Hematopoietic multipotent progenitor cell treated with erythropoietin and hydrocortisone succinate and interleukin-3 and kit ligand, for 17 days (in vitro differentiated cells): Measurements from ENCODE around the gene CDC42EP5.

Source experiments
- DNase-seq: peaks from one replicate; pipeline ENCODE4 v3.0.0-alpha.2; 2015; ENCODE audit warnings: low spot score

CDC42EP5 gene

DNA sequence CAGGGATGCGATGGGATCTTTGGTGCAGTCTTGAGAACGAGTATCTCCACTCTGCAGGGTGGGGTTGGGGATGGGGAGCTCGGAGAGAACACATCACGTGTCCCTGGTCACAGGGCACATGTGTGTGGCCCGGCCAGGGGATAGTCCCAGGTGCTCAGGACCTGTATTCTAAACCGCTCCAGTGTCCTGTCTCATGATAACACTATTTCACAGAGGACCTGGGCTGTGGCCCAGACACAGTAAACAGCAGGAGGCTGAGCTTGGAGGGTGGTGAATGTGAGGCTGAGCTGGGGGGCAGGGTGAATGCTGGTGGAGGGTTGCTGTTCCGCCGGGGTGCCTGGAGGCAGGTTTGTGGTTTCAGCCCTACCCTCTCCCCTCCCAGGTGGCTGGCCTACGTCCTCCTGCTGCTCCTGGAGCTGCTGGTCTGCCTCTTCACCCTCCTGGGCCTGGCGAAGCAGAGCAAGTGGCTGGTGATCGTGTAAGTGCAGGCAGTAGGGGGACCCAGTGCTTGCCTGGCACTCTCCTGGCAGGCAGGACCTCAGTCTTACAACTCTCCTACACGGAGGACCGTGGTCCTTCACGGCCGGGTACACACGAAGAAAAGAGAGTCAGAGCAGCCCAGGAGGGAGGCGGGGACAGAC, 46.7 kb downstream of the CDC42EP5 start:
- DNase-seq = no peak

DNA sequence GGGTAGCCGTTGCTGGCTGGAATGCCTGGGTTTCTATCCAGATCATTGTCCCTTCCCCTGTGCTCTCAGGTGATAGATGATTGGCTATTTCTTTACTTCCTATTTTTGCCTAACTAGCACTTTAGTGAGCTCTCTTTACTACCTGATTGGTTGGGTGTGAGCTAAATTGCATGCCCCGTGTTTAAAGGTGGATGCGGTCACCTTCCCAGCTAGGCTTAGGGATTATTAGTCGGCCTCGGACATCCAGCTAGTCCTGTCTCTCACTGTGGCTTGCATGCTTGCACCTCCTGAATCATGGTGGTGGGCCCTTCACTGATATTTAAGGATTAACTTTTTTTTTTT, 47.7 kb downstream of the CDC42EP5 start:
- DNase-seq = no peak

DNA sequence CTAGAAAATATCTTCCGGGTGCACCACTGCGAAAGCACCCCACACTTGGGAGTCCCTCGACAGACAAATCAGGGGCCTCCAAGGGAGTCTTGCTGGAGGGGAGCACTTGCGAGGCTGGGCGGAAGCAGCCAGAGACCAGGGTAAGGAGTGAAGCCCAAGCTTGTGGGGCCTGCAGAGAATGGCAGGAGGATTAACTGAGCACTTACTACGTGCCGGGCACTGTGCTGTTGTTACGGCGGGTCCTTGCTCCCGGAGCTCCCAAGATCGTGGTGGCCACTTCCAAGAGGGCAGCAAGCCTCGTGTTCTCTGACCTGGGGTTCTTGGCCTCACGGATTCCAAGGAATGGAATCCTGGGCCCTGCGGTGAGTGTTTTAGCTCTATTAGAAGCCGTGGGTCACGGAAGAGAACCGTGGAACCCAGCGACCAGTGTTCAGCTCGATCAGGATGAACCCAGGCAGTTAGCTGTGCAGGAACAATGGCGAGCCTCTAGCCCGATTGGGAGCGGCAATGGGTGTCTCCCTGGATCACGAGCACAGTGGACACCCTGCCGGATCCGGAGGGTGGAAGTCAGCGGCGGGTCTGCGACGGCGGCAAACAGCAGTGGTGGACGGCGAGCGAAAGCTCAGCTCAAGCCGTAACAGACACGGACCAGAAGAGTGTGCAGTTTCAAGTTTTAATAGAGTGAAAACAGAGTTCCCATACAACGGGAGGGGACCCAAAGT, 48.3 kb downstream of the CDC42EP5 start:
- no peak for DNase-seq

DNA sequence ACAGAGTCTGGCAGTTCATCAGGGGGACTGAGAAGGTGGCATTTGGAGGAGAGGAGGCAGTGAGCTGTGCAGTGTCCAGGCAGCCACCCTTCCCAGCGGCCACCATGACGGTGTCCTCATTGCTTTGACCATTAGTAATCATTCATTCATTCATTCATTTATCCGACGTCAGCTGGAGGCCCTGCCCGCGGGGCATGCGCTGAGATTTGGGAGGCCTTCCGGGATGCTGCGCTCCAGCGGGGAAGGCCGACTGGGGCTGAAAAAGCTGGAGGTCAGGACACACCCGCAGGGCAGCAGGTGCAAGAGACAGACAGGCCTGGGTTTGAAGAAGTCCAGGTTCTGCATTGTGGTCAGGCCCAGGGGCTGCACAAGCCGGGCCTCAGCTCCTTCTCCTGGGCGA, 48.9 kb downstream of the CDC42EP5 start:
- no peak for DNase-seq

DNA sequence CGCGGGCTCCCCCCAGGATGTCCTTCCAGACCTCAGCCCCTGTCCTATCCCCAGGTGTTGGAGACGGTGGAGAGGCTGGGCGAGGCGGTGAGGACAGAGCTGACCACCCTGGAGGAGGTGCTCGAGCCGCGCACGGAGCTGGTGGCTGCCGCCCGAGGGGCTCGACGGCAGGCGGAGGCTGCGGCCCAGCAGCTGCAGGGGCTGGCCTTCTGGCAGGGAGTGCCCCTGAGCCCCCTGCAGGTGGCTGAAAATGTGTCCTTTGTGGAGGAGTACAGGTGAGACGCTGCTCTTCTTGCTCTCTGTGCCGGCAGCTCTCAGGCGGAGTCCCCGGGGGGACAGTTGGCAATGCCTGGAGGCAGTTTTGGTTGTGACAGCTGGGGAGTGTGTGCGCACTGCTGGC, 51.0 kb downstream of the CDC42EP5 start:
- no peak for DNase-seq

DNA sequence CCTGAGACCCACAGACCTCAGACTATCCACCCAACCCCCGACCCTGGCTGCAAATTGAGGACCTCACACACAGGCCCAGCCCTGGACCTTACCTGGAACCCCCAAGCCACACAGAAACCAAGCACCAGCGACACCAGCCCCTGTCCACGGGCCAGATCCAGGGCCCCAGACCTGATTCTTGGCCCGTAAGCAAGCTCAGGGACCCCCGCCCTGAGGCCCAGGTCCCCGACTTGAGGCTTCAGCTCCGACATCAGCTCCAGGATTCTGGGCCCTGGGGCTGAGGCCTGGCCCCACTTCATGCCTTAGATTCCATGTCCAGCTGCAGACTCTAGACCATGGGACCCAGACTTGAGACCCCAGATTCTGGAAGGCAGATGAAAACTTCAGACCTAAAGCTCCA, 51.6 kb downstream of the CDC42EP5 start:
- DNase-seq = no peak

DNA sequence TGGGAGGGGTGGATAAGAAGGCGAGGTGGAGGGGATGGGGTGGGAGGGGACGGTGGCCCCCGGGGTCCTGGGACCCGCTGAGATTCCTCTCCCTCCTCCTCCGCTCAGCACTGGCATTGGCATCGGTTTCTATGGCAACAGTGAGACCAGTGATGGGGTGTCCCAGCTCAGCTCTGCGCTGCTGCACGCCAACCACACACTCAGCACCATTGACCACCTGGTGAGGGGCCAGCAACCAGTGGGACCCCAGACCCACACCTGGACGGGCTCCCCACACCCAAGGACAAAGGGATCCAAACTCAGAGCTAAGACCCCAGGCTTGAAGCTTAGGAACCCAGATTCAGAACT, 52.0 kb downstream of the CDC42EP5 start:
- DNase-seq = no peak

DNA sequence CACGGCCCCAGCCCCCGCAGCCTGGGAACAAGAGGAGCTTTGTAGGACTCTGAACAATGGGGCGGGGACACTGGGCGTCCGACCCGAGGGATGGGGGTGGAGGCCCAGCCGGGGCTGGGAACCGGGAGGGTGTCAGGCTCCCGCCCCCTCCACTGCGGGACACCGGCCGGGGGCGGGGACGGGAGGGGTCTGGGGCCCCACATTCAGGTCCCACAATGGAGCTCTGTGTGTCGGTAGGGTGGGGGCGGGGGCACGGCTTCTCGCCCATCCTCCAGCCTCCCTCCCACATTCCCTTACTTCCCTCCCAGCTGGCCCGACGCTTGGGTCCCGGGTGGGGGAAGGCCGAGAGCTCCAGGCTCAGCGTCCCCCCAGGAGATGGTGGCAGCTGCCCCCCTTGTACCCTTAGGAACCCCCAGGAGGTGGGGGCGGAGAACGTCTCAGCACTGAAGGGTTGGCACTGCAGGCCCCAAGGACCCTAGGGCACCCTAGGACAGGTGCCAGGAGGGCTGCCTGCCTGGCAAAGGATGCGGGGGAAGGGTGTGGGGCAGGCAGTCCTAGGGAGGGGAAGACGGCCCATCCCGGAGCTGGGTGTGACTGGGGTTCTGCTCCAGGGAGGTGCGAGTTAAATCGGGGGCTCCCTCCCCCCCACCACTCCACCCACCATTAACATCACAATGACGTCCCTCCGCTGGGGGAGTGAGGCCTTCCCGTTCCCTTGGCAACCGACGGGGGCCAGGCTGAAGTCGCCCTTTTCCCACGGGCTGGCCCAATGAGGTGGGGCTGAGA, 52.5 kb downstream of the CDC42EP5 start:
- DNase-seq = no peak

DNA sequence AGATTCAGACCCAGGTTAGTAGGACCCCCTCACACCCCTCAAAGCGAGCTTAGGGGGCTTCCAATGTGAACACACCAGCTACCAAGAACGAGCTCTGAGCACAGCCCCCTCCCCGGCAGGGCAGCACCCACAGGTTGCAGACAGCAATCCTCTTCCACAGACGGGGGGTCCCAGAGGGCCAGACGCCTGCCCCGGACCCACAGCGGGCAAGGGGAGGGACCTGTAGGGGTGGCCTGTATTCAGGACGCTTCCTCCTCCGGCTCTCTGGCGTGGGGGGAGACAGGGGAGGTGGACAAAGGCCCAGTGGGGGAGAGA, 53.1 kb downstream of the CDC42EP5 start:
- no peak for DNase-seq

DNA sequence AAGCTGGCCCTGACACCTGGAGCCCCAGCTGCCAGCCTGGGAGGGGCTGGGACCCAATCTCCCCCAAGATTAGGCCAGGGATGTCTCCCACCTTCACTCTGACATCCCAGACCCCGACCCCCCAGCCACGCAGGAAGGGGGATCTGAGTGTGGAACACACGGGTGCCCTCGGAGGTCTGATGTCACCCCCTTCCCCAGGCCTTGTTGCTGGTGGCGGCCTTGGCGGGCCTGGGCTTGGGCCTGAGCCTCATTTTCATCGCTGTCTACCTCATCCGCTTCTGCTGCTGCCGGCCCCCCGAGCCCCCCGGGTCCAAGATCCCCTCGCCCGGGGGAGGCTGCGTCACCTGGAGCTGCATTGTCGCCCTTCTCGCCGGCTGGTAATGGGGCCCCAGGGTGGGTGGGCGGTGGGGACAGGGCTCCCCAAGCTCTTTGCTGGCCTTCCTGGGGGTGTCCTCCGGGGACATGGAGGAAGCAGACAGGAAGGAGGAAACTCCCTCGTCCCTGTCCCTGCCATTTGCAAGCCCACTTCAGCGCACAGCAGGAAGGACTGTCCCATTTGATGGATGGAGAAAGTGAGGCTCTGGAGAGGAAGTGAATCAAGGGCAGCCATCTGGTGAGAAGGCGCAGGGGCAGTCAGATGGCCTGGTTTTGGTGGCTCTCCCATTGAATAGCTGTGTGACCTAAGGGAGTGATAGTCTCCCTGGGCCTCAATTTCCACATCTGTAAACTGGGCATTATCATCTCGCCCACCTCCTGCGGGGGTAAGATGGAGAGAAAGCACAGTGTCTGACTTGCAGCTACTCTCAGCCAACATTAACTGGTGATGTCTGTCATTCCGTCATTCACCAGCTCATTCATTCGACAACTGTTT, 53.9 kb downstream of the CDC42EP5 start:
- no peak for DNase-seq

DNA sequence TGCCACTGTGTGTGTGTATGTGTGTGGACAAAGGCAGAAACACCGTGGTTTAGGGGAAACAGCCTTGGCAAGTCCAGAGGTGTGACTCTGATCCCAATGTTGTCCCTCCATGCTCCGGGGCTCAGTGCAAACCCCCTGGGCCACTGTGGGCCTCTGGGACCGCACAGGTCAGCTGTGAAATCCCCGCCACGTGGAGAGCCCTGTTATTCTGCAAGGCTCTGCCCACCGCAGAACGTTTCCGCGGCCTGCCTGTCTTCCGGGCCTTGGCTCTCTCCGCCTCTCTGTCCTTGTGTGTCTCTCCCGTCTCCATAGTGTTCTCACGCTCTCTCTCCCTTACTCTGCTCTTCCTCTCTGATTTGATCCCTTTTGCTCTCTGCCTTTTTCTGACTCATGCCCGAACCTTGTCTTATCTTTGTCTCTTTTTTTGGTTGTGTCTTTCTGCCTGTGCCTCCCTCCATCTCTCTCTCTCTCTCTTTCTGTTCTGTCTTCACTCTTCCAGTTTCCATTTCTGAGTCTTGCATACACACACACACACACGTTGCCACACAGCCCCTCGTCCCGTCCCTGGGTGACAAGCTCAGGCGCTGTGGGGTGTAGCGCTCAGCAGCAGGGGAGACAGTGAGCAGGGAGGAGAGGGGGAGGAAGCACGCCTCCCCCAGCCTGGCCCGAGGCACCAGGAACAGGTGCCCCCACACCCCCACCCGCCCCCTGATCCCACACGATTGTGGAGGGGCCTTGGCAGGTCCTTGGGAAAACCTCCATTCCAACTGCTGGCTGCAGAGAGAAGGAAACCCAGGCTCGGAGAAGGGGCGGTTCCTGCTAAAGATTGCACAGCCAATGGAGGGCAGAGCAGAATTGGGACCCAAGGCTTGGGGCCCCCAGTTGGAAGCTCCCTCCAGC, 54.8 kb downstream of the CDC42EP5 start:
- no peak for DNase-seq

DNA sequence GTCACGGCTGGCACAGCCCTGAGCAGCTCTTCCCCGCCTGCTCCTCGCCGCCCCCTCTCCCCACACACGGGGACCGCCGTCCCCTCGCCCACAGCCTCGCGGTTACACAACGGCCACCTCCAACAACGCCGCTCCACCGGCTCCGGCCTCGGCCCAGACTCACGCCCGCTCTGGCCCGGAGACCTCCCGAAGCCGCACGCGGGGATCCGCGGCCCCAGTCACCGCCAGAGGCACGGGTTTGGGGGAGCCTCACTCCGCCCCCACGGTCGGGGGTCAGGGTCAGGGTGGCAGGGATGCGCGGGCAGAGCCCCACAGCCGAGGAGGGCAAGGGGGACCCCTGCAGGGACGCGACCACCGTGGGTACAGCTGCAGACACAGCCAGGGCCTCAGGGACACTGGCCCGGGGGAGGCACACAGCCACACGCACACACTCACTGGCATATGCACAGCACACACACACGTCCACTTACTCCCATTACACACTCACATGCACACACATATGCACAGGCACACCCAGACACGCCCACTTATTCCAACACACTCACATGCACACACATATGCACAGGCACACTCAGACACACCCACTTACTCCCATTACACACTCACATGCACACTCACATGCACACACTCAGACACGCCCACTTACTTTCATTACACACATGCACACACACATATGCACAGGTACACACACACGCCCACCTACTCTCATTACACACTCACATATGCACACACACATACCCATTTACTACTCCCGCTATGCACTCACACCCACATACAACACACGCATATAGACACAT, 56.2 kb downstream of the CDC42EP5 start:
- DNase-seq = no peak

DNA sequence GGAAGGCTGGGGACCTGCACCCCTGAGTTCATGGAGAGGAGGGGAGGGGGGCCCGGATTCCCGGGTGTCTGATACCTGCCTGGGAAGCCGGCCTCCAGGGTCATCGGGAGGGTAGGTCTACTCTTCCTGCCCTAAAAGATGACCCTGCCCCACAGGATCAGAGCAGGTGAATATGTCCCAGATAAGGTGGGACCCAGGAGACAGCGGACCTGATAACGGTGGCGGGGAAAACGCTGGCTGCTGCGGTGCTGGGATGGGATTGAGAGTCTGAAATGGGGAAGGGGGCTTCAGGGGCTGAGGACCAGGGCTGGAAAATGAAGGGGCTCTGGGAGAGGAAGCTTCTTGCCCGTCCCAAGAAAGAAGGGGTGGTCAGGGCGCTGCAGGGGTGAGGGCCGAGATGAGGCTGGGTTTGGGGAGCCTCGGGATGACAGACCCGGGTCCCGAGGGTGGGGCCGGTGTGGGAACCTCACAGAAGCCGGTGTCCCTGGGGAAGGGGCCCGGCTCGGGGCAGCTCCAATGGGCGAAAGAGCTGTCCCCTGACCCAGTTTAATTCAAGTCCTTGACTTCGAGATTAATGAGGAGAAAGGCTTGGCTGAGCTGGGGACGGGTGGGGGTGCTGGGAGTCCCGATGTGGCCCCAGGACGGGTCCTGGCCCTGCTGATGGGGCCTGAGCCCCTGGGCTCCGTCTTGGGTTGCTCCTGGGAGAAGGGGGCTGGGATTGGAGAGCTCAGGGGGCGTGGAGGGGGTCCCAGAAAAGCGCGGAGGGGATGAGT, 57.0 kb downstream of the CDC42EP5 start:
- DNase-seq = no peak

DNA sequence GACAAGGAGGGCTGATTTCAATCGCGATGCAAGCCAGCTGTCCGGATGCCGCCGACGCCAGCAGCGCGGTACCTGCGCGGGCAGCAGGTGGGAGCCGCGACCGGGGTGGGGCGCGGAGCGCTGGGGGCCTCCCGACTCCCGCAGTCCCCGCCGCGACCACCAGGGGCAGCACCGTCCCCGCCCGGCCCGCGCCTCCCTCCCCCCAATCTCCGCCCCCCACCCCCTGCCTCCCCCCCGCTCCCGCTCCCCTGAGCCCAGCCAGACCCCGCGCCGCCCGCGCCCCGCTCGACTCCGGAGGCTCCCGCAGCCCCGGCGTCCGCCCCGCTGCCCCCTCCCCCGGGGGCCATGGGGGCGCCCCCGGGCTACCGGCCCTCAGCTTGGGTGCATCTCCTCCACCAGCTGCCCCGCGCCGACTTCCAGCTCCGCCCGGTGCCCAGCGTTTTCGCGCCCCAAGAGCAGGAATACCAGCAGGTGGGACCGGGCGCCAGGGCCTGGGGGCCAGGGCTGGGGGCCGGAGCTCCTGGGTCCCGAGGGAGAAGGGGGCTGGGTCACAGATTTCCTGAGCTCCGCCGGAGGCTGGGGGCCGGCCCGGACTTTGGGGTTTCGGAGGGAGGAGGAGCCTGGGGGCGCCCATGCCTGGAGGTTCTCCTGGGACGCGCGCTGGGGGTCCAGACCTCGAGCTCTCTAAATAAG, 57.7 kb downstream of the CDC42EP5 start, which contains the start of gene TTYH1:
Gene TTYH1, plus strand, starts transcription at position 257 of the 693 bp plus-strand sequence. Its CDS starts 89 bp downstream, at position 346.
- no peak for DNase-seq
